PC-9 (cell line): ENCODE results near the gene ANP32A. TPM values are rescaled to one million over a fixed set of nuclear protein-coding genes. Genes with fewer than 3 reads are reported as not detected.

Source experiments
- BruUV-seq: library from RNA; stranded (reverse); fragments of 400-500 nt; replicated peaks from 2 replicates; lab custom pipeline; 2021; lab: Mats Ljungman, UMichigan
- CTCF ChIA-PET: fragments of 300-600 bp; sonication (Branson Sonifier 250); formaldehyde crosslinking; loops from one replicate; lab custom pipeline; 2022; ENCODE audit warnings: antibody characterized with exemption; lab: Charles Lee
- POLR2A ChIA-PET: fragments of 300-600 bp; sonication (Branson Sonifier 250); formaldehyde crosslinking; loops from one replicate; lab custom pipeline; 2022; ENCODE audit warnings: antibody characterized with exemption; ENCODE audit not compliant: unreplicated experiment; lab: Charles Lee
- DNase-seq, 2 experiments: peaks; one replicate each; pipeline versions ENCODE4 v3.0.0 to v3.0.0-alpha.2; 2015 to 2022; ENCODE audit warnings: mixed read lengths in 1 of 2
- H2AFZ ChIP-seq: fragments of 200-600 bp; sonication (generic); 2 replicates; pipeline ENCODE4 v1.8.1; 2017; ENCODE audit warnings: antibody characterized with exemption
- H3F3A ChIP-seq: fragments of 200-600 bp; sonication (generic); 2 replicates; pipeline ENCODE4 v1.8.1; 2017; ENCODE audit warnings: antibody characterized with exemption, mild to moderate bottlenecking, low read depth; ENCODE audit not compliant: insufficient read depth
- H3K27ac ChIP-seq: fragments of 200-600 bp; sonication (generic); 2 replicates; pipeline ENCODE4 v1.6.1; 2016; ENCODE audit warnings: mixed run types
- H3K27me3 ChIP-seq: fragments of 200-600 bp; sonication (generic); 2 replicates; pipeline ENCODE4 v1.6.1; 2016; ENCODE audit warnings: low read depth, mixed run types; ENCODE audit not compliant: insufficient read depth
- H3K36me3 ChIP-seq: fragments of 200-600 bp; sonication (generic); 2 replicates; pipeline ENCODE4 v1.6.1; 2016; ENCODE audit warnings: low read depth, mixed run types
- H3K4me1 ChIP-seq: fragments of 200-600 bp; sonication (generic); replicated peaks from 2 replicates; pipeline ENCODE4 v1.6.1; 2016; ENCODE audit warnings: mixed run types; ENCODE audit not compliant: insufficient read depth
- H3K4me2 ChIP-seq: fragments of 200-600 bp; sonication (generic); 2 replicates; pipeline ENCODE4 v1.6.1; 2017; ENCODE audit warnings: mixed run types
- H3K4me3 ChIP-seq: fragments of 200-600 bp; sonication (generic); 2 replicates; pipeline ENCODE4 v1.6.1; 2016; ENCODE audit warnings: mixed run types
- H3K79me2 ChIP-seq: fragments of 200-600 bp; sonication (generic); 2 replicates; pipeline ENCODE4 v1.6.1; 2017; ENCODE audit warnings: low read depth, mixed run types
- H3K9me2 ChIP-seq: fragments of 200-600 bp; sonication (generic); 2 replicates; pipeline ENCODE4 v1.8.1; 2017; ENCODE audit warnings: mild to moderate bottlenecking; ENCODE audit not compliant: insufficient read depth
- H3K9me3 ChIP-seq: fragments of 200-600 bp; sonication (generic); 2 replicates; pipeline ENCODE4 v1.8.1; 2016; ENCODE audit warnings: low read depth; ENCODE audit not compliant: insufficient read depth
- H4K20me1 ChIP-seq: fragments of 200-600 bp; sonication (generic); 2 replicates; pipeline ENCODE4 v1.8.1; 2017; ENCODE audit not compliant: insufficient read depth
- EZH2 ChIP-seq: fragments of 200-600 bp; sonication (generic); IDR thresholded peaks from 2 replicates; pipeline ENCODE4 v1.8.0; 2017; ENCODE audit warnings: antibody characterized with exemption, low read depth
- intact Hi-C: fragments of 100-400 bp; cut with micrococcal nuclease; formaldehyde crosslinking; loops from one replicate; pipeline ENCODE4 v1.10.0; 2022; ENCODE audit not compliant: unreplicated experiment
- total RNA-seq: library from RNA; stranded (reverse); gene quantifications from 2 replicates; pipeline ENCODE4 v1.2.3, GENCODE V29; 2021
- TF ChIP-seq, protein P1 (sequence below): fragments of 200-600 bp; sonication (generic); conservative IDR thresholded peaks from 2 replicates; pipeline ENCODE4 v1.6.1; 2017; ENCODE audit warnings: mixed run types, antibody characterized with exemption, mild to moderate bottlenecking, moderate library complexity

The ANP32A gene
- total RNA-seq, 1 experiment from 2014 or later = 182 TPM

DNA sequence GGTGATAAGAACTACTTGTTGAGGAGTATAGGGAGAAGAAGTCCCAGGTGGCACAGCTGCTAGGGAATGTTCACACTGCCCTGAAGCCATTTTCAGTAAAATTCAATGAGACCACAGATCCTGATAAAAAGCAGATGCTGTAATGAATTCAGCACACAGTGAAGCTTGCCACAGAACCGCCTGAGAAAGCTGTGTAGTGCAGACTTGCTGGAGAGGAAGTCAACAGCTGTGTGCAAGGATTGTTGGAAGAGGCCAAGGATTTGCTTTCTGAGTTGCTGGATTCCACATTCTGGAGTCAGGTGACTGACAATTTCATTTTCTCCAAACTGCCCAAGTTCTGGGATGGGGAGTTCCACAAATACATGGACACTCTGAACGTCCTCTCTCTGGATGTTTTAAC is 70.9 kb downstream of the ANP32A start:
- no peaks in the 10 kb centered on the region for H3K9me3 ChIP-seq
- no peak for TF ChIP-seq EZH2
- TF ChIP-seq, protein P1, sequence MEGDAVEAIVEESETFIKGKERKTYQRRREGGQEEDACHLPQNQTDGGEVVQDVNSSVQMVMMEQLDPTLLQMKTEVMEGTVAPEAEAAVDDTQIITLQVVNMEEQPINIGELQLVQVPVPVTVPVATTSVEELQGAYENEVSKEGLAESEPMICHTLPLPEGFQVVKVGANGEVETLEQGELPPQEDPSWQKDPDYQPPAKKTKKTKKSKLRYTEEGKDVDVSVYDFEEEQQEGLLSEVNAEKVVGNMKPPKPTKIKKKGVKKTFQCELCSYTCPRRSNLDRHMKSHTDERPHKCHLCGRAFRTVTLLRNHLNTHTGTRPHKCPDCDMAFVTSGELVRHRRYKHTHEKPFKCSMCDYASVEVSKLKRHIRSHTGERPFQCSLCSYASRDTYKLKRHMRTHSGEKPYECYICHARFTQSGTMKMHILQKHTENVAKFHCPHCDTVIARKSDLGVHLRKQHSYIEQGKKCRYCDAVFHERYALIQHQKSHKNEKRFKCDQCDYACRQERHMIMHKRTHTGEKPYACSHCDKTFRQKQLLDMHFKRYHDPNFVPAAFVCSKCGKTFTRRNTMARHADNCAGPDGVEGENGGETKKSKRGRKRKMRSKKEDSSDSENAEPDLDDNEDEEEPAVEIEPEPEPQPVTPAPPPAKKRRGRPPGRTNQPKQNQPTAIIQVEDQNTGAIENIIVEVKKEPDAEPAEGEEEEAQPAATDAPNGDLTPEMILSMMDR = no peak
- DNase-seq = no peak
- no TSS peak for BruUV-seq
- H3K27ac ChIP-seq = no peak overlapping the region
- no peak overlapping the region for H3K4me3 ChIP-seq
- ChIA-PET CTCF (interaction anchor here (0.6 kb wide), 1 partner anchor 84 kb away, joined by 16 read pairs; no protein-coding TSS in a partner anchor), POLR2A (no interaction called here)
- H3K9me2 ChIP-seq = no peaks in the 10 kb centered on the region
- H3K79me2 ChIP-seq = no peaks in the 10 kb centered on the region
- no peaks in the 10 kb centered on the region for H3K4me1 ChIP-seq
- no peak overlapping the region for H3K4me2 ChIP-seq
- H3K27me3 ChIP-seq = no peaks in the 10 kb centered on the region
- H3K36me3 ChIP-seq = no peaks in the 10 kb centered on the region
- H4K20me1 ChIP-seq = no peaks in the 10 kb centered on the region
- H3F3A ChIP-seq = no peaks in the 10 kb centered on the region
- no peak overlapping the region for H2AFZ ChIP-seq
- intact Hi-C loops = no loop called here

DNA sequence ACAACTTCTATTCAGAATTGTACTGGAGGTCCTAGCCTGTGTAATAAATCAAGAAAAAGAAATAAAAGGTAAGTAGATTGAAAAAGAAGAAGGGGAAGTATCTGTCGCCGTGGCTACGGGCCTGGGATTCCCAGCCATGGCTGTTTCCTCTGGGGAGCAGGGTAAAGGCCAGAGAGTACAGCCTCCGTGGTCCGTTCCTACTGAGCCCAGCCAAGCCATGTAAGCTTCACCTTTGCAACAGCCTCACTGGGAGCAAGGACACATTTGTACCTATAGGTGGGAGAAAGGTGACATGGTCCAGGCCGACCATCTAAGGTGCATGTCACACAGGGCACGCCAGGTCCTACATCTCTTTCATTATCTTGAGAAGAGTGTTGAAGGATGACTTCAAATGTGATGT is 71.3 kb downstream of the ANP32A start:
- no peak for DNase-seq
- ChIA-PET CTCF (no interaction called here), POLR2A (interaction anchor here (1.2 kb wide), 1 partner anchor 477 kb away, joined by 4 read pairs; no protein-coding TSS in a partner anchor)
- Histone ChIP-seq H4K20me1 (no peaks in the 10 kb centered on the region), H3F3A (no peaks in the 10 kb centered on the region), H3K4me3 (no peak overlapping the region), H3K4me1 (no peaks in the 10 kb centered on the region), H3K9me3 (no peaks in the 10 kb centered on the region), H3K79me2 (no peaks in the 10 kb centered on the region), H3K27ac (no peak overlapping the region), H3K9me2 (no peaks in the 10 kb centered on the region), H3K36me3 (no peaks in the 10 kb centered on the region), H2AFZ (no peak overlapping the region), H3K4me2 (no peak overlapping the region), H3K27me3 (no peaks in the 10 kb centered on the region)
- no TSS peak for BruUV-seq
- TF ChIP-seq EZH2 = no peak
- TF ChIP-seq, protein P1 = no peak
- intact Hi-C loops = no loop called here

DNA sequence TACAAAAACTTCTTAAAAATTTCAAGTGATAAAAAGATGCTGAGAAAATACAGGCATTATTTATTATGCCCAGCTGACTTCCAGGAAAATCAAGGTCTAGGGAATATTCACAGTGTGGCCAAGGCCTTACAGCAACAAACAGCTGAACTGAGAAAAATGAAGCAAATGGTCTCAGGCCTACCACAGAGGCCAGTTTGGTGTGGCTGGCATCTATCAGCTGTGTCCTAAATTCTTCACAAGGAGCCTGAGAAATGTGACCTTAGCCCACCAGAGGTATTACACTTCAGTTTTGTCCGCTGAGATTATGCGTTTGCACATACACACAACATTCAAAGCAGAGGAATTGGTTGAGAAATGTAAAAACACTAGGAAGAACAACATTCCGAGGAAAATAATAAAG is 77.4 kb downstream of the ANP32A start:
- no peak overlapping the region for H2AFZ ChIP-seq
- H3K9me2 ChIP-seq = no peaks in the 10 kb centered on the region
- H3F3A ChIP-seq = no peaks in the 10 kb centered on the region
- H3K79me2 ChIP-seq = no peaks in the 10 kb centered on the region
- no peaks in the 10 kb centered on the region for H3K4me1 ChIP-seq
- TF ChIP-seq, protein P1 = no peak
- TF ChIP-seq EZH2 = no peak
- H3K36me3 ChIP-seq = no peaks in the 10 kb centered on the region
- H3K4me2 ChIP-seq = no peak overlapping the region
- no peaks in the 10 kb centered on the region for H4K20me1 ChIP-seq
- no peaks in the 10 kb centered on the region for H3K9me3 ChIP-seq
- POLR2A ChIA-PET = no interaction called here
- CTCF ChIA-PET = no interaction called here
- no peak overlapping the region for H3K4me3 ChIP-seq
- H3K27ac ChIP-seq = no peak overlapping the region
- BruUV-seq = no TSS peak
- DNase-seq = no peak
- intact Hi-C loops = no loop called here
- no peaks in the 10 kb centered on the region for H3K27me3 ChIP-seq
